WTC11 (cell line): ENCODE results near the gene SLIT1. TPM values are rescaled to one million over a fixed set of nuclear protein-coding genes. Genes with fewer than 3 reads are reported as not detected.
A peak's percentile ranks its signal among the peaks of the same experiment; 100 is the strongest.
"Not testable (repeated sequence)": the region's sequence is repeated elsewhere in the genome, so short reads cannot be mapped to it uniquely, and the experiment has no call there.

Experiments
- ATAC-seq: fragments of 200-7000 bp; cut with Tn5 transposase; 2 replicates; pipeline ENCODE4 v1.10.0; 2021; ENCODE audit warnings: mild to moderate bottlenecking, moderate library complexity
- CTCF ChIA-PET: fragments of 300-600 bp; sonication (Branson Sonifier 250); formaldehyde crosslinking; loops from one replicate; lab custom pipeline; 2021; ENCODE audit warnings: antibody characterized with exemption; lab: Charles Lee
- POLR2A ChIA-PET: fragments of 350-600 bp; sonication (Branson Sonifier 250); formaldehyde crosslinking; loops from one replicate; lab custom pipeline; 2021; ENCODE audit warnings: antibody characterized with exemption; lab: Charles Lee
- DNase-seq: peaks from one replicate; pipeline ENCODE4 v3.0.0; 2021; ENCODE audit warnings: low spot score
- H3K27ac Mint-ChIP-seq: 2 replicates; pipeline ENCODE4 v1.8.0; 2021; ENCODE audit warnings: mixed read lengths
- H3K27me3 Mint-ChIP-seq: 2 replicates; pipeline ENCODE4 v1.8.0; 2021; ENCODE audit warnings: low read depth, mild to moderate bottlenecking, moderate library complexity, mixed read lengths
- H3K36me3 Mint-ChIP-seq: 2 replicates; pipeline ENCODE4 v1.8.0; 2021; ENCODE audit warnings: mixed read lengths
- H3K4me1 Mint-ChIP-seq: 2 replicates; pipeline ENCODE4 v1.8.0; 2022; ENCODE audit warnings: mixed read lengths
- H3K4me3 Mint-ChIP-seq: 2 replicates; pipeline ENCODE4 v1.8.0; 2021; ENCODE audit warnings: mild to moderate bottlenecking, moderate library complexity, mixed read lengths
- H3K9me3 Mint-ChIP-seq: 2 replicates; pipeline ENCODE4 v1.8.0; 2021; ENCODE audit warnings: mixed read lengths
- AR ChIP-seq: fragments of 250-450 bp; sonication (Bioruptor Pico); IDR thresholded peaks from 2 replicates; pipeline ENCODE4 v1.9.0; 2021; ENCODE audit warnings: mild to moderate bottlenecking
- ATF2 ChIP-seq: sonication (generic); formaldehyde crosslinking; IDR thresholded peaks from 2 replicates; pipeline ENCODE4 v1.8.1; 2022; ENCODE audit warnings: low read depth, missing genetic modification reagents, borderline replicate concordance
- CREB1 ChIP-seq: sonication (generic); formaldehyde crosslinking; IDR thresholded peaks from 2 replicates; pipeline ENCODE4 v1.8.0; 2023; ENCODE audit warnings: mild to moderate bottlenecking, missing genetic modification reagents
- GRHL2 ChIP-seq: fragments of 250-450 bp; sonication (Bioruptor Pico); IDR thresholded peaks from 2 replicates; pipeline ENCODE4 v1.8.0; 2022; ENCODE audit warnings: mild to moderate bottlenecking, moderate library complexity; ENCODE audit not compliant: insufficient replicate concordance, severe bottlenecking
- IRF1 ChIP-seq: sonication (generic); formaldehyde crosslinking; IDR thresholded peaks from 2 replicates; pipeline ENCODE4 v1.8.0; 2023; ENCODE audit warnings: missing genetic modification reagents
- IRF2 ChIP-seq: sonication (generic); formaldehyde crosslinking; IDR thresholded peaks from 2 replicates; pipeline ENCODE4 v1.8.0; 2022; ENCODE audit warnings: low read depth, missing genetic modification reagents, borderline replicate concordance
- KAT7 ChIP-seq: sonication (generic); formaldehyde crosslinking; IDR thresholded peaks from 2 replicates; pipeline ENCODE4 v1.8.1; 2023; ENCODE audit warnings: missing genetic modification reagents, mild to moderate bottlenecking, borderline replicate concordance
- MAX ChIP-seq: sonication (generic); formaldehyde crosslinking; IDR thresholded peaks from 2 replicates; pipeline ENCODE4 v1.8.0; 2022; ENCODE audit warnings: mild to moderate bottlenecking, missing genetic modification reagents
- MXD4 ChIP-seq: fragments of 250-450 bp; sonication (Bioruptor Pico); IDR thresholded peaks from 2 replicates; pipeline ENCODE4 v1.8.0; 2021; ENCODE audit warnings: mild to moderate bottlenecking, moderate library complexity, borderline replicate concordance
- NFYB ChIP-seq: sonication (generic); formaldehyde crosslinking; conservative IDR thresholded peaks from 2 replicates; pipeline ENCODE4 v1.8.0; 2022; ENCODE audit warnings: low read depth, missing genetic modification reagents
- ZNF416 ChIP-seq: fragments of 250-450 bp; sonication (Bioruptor Pico); IDR thresholded peaks from 2 replicates; pipeline ENCODE4 v1.9.0; 2021; ENCODE audit warnings: mild to moderate bottlenecking, inconsistent platforms
- ZNF532 ChIP-seq: fragments of 250-450 bp; sonication (Bioruptor Pico); IDR thresholded peaks from 2 replicates; pipeline ENCODE4 v1.9.0; 2021; ENCODE audit warnings: mild to moderate bottlenecking, borderline replicate concordance
- total RNA-seq: library from RNA; stranded (reverse); gene quantifications from 3 replicates; pipeline ENCODE4 v1.2.3, GENCODE V29; 2021

The SLIT1 gene
- total RNA-seq, 1 experiment from 2014 or later, result 1.6 TPM

GRCh38 chr10:97083228-97083829 lies 102.4 kb downstream of the SLIT1 start:
- DNase-seq, result no peak
- Mint-ChIP-seq H3K4me3 (no peak overlapping the region), H3K36me3 (no peaks in the 10 kb centered on the region), H3K27ac (no peak overlapping the region), H3K9me3 (no peaks in the 10 kb centered on the region), H3K4me1 (peaks cover 28% of the 10 kb centered on the region), H3K27me3 (no peaks in the 10 kb centered on the region)
- CTCF ChIA-PET, result interaction anchor here (0.6 to 19.8 kb wide), 6 partner anchors 11 to 124 kb away, joined by 3 to 364 read pairs (median 13); no protein-coding TSS in a partner anchor
- TF ChIP-seq ATF2 (CRISPR knock-in tag) (no peak), CREB1 (CRISPR knock-in tag) (no peak), NFYB (no peak), IRF2 (CRISPR knock-in tag) (no peak), ZNF532 (CRISPR knock-in tag) (no peak), KAT7 (CRISPR knock-in tag) (no peak), AR (CRISPR knock-in tag) (no peak), MXD4 (no peak)
- POLR2A ChIA-PET, result no interaction called here
- ATAC-seq, result no peak

- POLR2A ChIA-PET, ATAC-seq, H3K27me3 Mint-ChIP-seq, H3K27ac Mint-ChIP-seq, H3K9me3 Mint-ChIP-seq, DNase-seq, H3K36me3 Mint-ChIP-seq, H3K4me3 Mint-ChIP-seq: not testable (repeated sequence)
- peaks cover 28% of the 10 kb centered on the region for H3K4me1 Mint-ChIP-seq
- CTCF ChIA-PET, result interaction anchor here (0.6 to 19.8 kb wide), 22 partner anchors 9 to 140 kb away, joined by 3 to 364 read pairs (median 10); partner anchors contain the start of gene SLIT1
Observed at GRCh38 chr10:97082575-97082974, 103.2 kb downstream of the SLIT1 start.

- POLR2A ChIA-PET, result no interaction called here
- CTCF ChIA-PET, result interaction anchor here (0.6 to 19.8 kb wide), 31 partner anchors 9 to 572 kb away, joined by 3 to 364 read pairs (median 7); partner anchors contain the start of genes ARHGAP19 and SLIT1
- H3K36me3 Mint-ChIP-seq, result no peaks in the 10 kb centered on the region
- peak; percentile 85 for DNase-seq
- peaks cover 24% of the 10 kb centered on the region for H3K4me1 Mint-ChIP-seq
- no peaks in the 10 kb centered on the region for H3K27me3 Mint-ChIP-seq
- H3K9me3 Mint-ChIP-seq, result no peaks in the 10 kb centered on the region
- peak; percentile 63 for ATAC-seq
- H3K27ac Mint-ChIP-seq, result no peak overlapping the region
- H3K4me3 Mint-ChIP-seq, result no peak overlapping the region
- no peak for TF ChIP-seq ZNF416 (CRISPR knock-in tag)
- TF ChIP-seq IRF2 (CRISPR knock-in tag), result no peak
- no peak for TF ChIP-seq ZNF532 (CRISPR knock-in tag)
- TF ChIP-seq GRHL2 (CRISPR knock-in tag), result no peak
- peak; percentile 40; the same call in 1 of the 2 replicates for TF ChIP-seq MAX (CRISPR knock-in tag)
- peak; percentile 84; the same call in 1 of the 2 replicates for TF ChIP-seq IRF1 (CRISPR knock-in tag)
- TF ChIP-seq ATF2 (CRISPR knock-in tag), result no peak
Observed at GRCh38 chr10:97081621-97082235, 104.0 kb downstream of the SLIT1 start.
